PC-9 (cell line): ENCODE results near the gene YY1. TPM values are rescaled to one million over a fixed set of nuclear protein-coding genes. Genes with fewer than 3 reads are reported as not detected.
"Not testable (repeated sequence)": the region's sequence is repeated elsewhere in the genome, so short reads cannot be mapped to it uniquely, and the experiment has no call there.

Experiments used
- BruUV-seq: library from RNA; stranded (reverse); fragments of 400-500 nt; replicated peaks from 2 replicates; lab custom pipeline; 2021; lab: Mats Ljungman, UMichigan
- CTCF ChIA-PET: fragments of 300-600 bp; sonication (Branson Sonifier 250); formaldehyde crosslinking; loops from one replicate; lab custom pipeline; 2022; ENCODE audit warnings: antibody characterized with exemption; lab: Charles Lee
- POLR2A ChIA-PET: fragments of 300-600 bp; sonication (Branson Sonifier 250); formaldehyde crosslinking; loops from one replicate; lab custom pipeline; 2022; ENCODE audit warnings: antibody characterized with exemption; ENCODE audit not compliant: unreplicated experiment; lab: Charles Lee
- DNase-seq, 2 experiments: peaks; one replicate each; pipeline versions ENCODE4 v3.0.0 to v3.0.0-alpha.2; 2015 to 2022; ENCODE audit warnings: mixed read lengths in 1 of 2
- H2AFZ ChIP-seq: fragments of 200-600 bp; sonication (generic); 2 replicates; pipeline ENCODE4 v1.8.1; 2017; ENCODE audit warnings: antibody characterized with exemption
- H3F3A ChIP-seq: fragments of 200-600 bp; sonication (generic); 2 replicates; pipeline ENCODE4 v1.8.1; 2017; ENCODE audit warnings: antibody characterized with exemption, mild to moderate bottlenecking, low read depth; ENCODE audit not compliant: insufficient read depth
- H3K27ac ChIP-seq: fragments of 200-600 bp; sonication (generic); 2 replicates; pipeline ENCODE4 v1.6.1; 2016; ENCODE audit warnings: mixed run types
- H3K27me3 ChIP-seq: fragments of 200-600 bp; sonication (generic); 2 replicates; pipeline ENCODE4 v1.6.1; 2016; ENCODE audit warnings: low read depth, mixed run types; ENCODE audit not compliant: insufficient read depth
- H3K36me3 ChIP-seq: fragments of 200-600 bp; sonication (generic); 2 replicates; pipeline ENCODE4 v1.6.1; 2016; ENCODE audit warnings: low read depth, mixed run types
- H3K4me1 ChIP-seq: fragments of 200-600 bp; sonication (generic); replicated peaks from 2 replicates; pipeline ENCODE4 v1.6.1; 2016; ENCODE audit warnings: mixed run types; ENCODE audit not compliant: insufficient read depth
- H3K4me2 ChIP-seq: fragments of 200-600 bp; sonication (generic); 2 replicates; pipeline ENCODE4 v1.6.1; 2017; ENCODE audit warnings: mixed run types
- H3K4me3 ChIP-seq: fragments of 200-600 bp; sonication (generic); 2 replicates; pipeline ENCODE4 v1.6.1; 2016; ENCODE audit warnings: mixed run types
- H3K79me2 ChIP-seq: fragments of 200-600 bp; sonication (generic); 2 replicates; pipeline ENCODE4 v1.6.1; 2017; ENCODE audit warnings: low read depth, mixed run types
- H3K9me2 ChIP-seq: fragments of 200-600 bp; sonication (generic); 2 replicates; pipeline ENCODE4 v1.8.1; 2017; ENCODE audit warnings: mild to moderate bottlenecking; ENCODE audit not compliant: insufficient read depth
- H3K9me3 ChIP-seq: fragments of 200-600 bp; sonication (generic); 2 replicates; pipeline ENCODE4 v1.8.1; 2016; ENCODE audit warnings: low read depth; ENCODE audit not compliant: insufficient read depth
- H4K20me1 ChIP-seq: fragments of 200-600 bp; sonication (generic); 2 replicates; pipeline ENCODE4 v1.8.1; 2017; ENCODE audit not compliant: insufficient read depth
- CTCF ChIP-seq: fragments of 200-600 bp; sonication (generic); conservative IDR thresholded peaks from 2 replicates; pipeline ENCODE4 v1.6.1; 2017; ENCODE audit warnings: mixed run types, antibody characterized with exemption, mild to moderate bottlenecking, moderate library complexity
- EZH2 ChIP-seq: fragments of 200-600 bp; sonication (generic); IDR thresholded peaks from 2 replicates; pipeline ENCODE4 v1.8.0; 2017; ENCODE audit warnings: antibody characterized with exemption, low read depth
- intact Hi-C: fragments of 100-400 bp; cut with micrococcal nuclease; formaldehyde crosslinking; loops from one replicate; pipeline ENCODE4 v1.10.0; 2022; ENCODE audit not compliant: unreplicated experiment
- total RNA-seq: library from RNA; stranded (reverse); gene quantifications from 2 replicates; pipeline ENCODE4 v1.2.3, GENCODE V29; 2021

The YY1 gene
- total RNA-seq, 1 experiment from 2014 or later: 32.3 TPM

GRCh38 chr14:100203962-100204834, 34.7 kb upstream of the YY1 start:
- Histone ChIP-seq H3K4me2 (peak overlapping the region; percentile 35), H3K27me3 (no peaks in the 10 kb centered on the region), H3K9me2 (no peaks in the 10 kb centered on the region), H3K27ac (peak overlapping the region; percentile 54), H3F3A (peaks cover 21% of the 10 kb centered on the region; the same call in 1 of the 2 replicates), H3K36me3 (no peaks in the 10 kb centered on the region), H3K4me3 (no peak overlapping the region), H3K79me2 (no peaks in the 10 kb centered on the region), H2AFZ (no peak overlapping the region), H3K4me1 (peaks cover 4% of the 10 kb centered on the region; the same call in 1 of the 2 replicates), H4K20me1 (no peaks in the 10 kb centered on the region), H3K9me3 (no peaks in the 10 kb centered on the region)
- BruUV-seq: no TSS peak
- POLR2A ChIA-PET: interaction anchor here (0.6 kb wide), 1 partner anchor 10 kb away, joined by 3 read pairs; no protein-coding TSS in a partner anchor
- TF ChIP-seq CTCF (no peak), EZH2 (no peak)
- CTCF ChIA-PET: interaction anchor here (0.7 kb wide), 2 partner anchors 28 to 215 kb away, joined by 4 to 14 read pairs; no protein-coding TSS in a partner anchor
- DNase-seq: peak in 1 of 2 experiments; percentile 81
- intact Hi-C loops: no loop called here

- H3K4me1 ChIP-seq, H2AFZ ChIP-seq, POLR2A ChIA-PET, H3K9me3 ChIP-seq, DNase-seq, intact Hi-C loops, H3K9me2 ChIP-seq, H3K4me3 ChIP-seq, H4K20me1 ChIP-seq, H3K27me3 ChIP-seq, H3K36me3 ChIP-seq, H3K79me2 ChIP-seq, BruUV-seq: not testable (repeated sequence)
- H3K4me2 ChIP-seq: peak overlapping the region; percentile 35
- peaks cover 21% of the 10 kb centered on the region; the same call in 1 of the 2 replicates for H3F3A ChIP-seq
- CTCF ChIA-PET: interaction anchor here (0.7 kb wide), 1 partner anchor 214 kb away, joined by 4 read pairs; no protein-coding TSS in a partner anchor
- peak overlapping the region; percentile 54 for H3K27ac ChIP-seq
Observed at GRCh38 chr14:100204835-100205167, 34.1 kb upstream of the YY1 start.

- H3K36me3 ChIP-seq, H2AFZ ChIP-seq, H3K4me2 ChIP-seq, H3K27me3 ChIP-seq, H3K4me1 ChIP-seq, CTCF ChIA-PET, H3K9me2 ChIP-seq, H3K9me3 ChIP-seq, BruUV-seq, intact Hi-C loops, H4K20me1 ChIP-seq, POLR2A ChIA-PET, DNase-seq, H3K79me2 ChIP-seq, H3K27ac ChIP-seq, H3K4me3 ChIP-seq: not testable (repeated sequence)
- peaks cover 21% of the 10 kb centered on the region; the same call in 1 of the 2 replicates for H3F3A ChIP-seq
Observed at GRCh38 chr14:100207588-100207987, 31.4 kb upstream of the YY1 start.

- H3K4me1 ChIP-seq, H3K36me3 ChIP-seq, H2AFZ ChIP-seq, H4K20me1 ChIP-seq, CTCF ChIA-PET, H3K4me3 ChIP-seq, BruUV-seq, H3K9me2 ChIP-seq, H3K27ac ChIP-seq, H3K9me3 ChIP-seq, H3K4me2 ChIP-seq, DNase-seq, H3K79me2 ChIP-seq, POLR2A ChIA-PET, H3K27me3 ChIP-seq, intact Hi-C loops: not testable (repeated sequence)
- peaks cover 21% of the 10 kb centered on the region; the same call in 1 of the 2 replicates for H3F3A ChIP-seq
Observed at GRCh38 chr14:100208136-100208535, 30.8 kb upstream of the YY1 start.
